Measurements from ENCODE around the gene HLA-DRB5. TPM values are rescaled to one million over a fixed set of nuclear protein-coding genes. Genes with fewer than 3 reads are reported as not detected.
"Not testable (repeated sequence)": the region's sequence is repeated elsewhere in the genome, so short reads cannot be mapped to it uniquely, and the experiment has no call there.

Gene HLA-DRB5
- total RNA-seq, 1 donor from 2014 or later = not detected

- no peak for DNase-seq (ENCODE audit: low read depth)
- TF ChIP-seq CTCF (IDR thresholded peaks at IDR 0.05; ENCODE audit: insufficient read depth, low read length, poor library complexity, severe bottlenecking) = no peak
Measured at GRCh38 chr6:32554116-32554965, 24.3 kb upstream of the HLA-DRB5 start.

GRCh38 chr6:32553037-32553742 lies 23.1 kb upstream of the HLA-DRB5 start:
- no peak overlapping the region for H3K4me3 ChIP-seq (ENCODE audit: low read depth, low read length)
- TF ChIP-seq CTCF (IDR thresholded peaks at IDR 0.05; ENCODE audit: insufficient read depth, low read length, poor library complexity, severe bottlenecking) = no peak
- no peaks in the 10 kb centered on the region for H3K27me3 ChIP-seq (ENCODE audit: control insufficient read depth, insufficient read depth, low read length)
- DNase-seq (ENCODE audit: low read depth) = no peak
- no peaks in the 10 kb centered on the region for H3K36me3 ChIP-seq (ENCODE audit: control insufficient read depth, insufficient read depth, low read length)

More at GRCh38 chr6:32554116-32554965, 24.3 kb upstream of the HLA-DRB5 start:
- Histone ChIP-seq H3K36me3 (ENCODE audit: control insufficient read depth, insufficient read depth, low read length) (no peaks in the 10 kb centered on the region), H3K27me3 (ENCODE audit: control insufficient read depth, insufficient read depth, low read length) (no peaks in the 10 kb centered on the region), H3K4me3 (ENCODE audit: low read depth, low read length) (no peak overlapping the region)

GRCh38 chr6:32551410-32551809 lies 21.3 kb upstream of the HLA-DRB5 start:
- Histone ChIP-seq H3K27me3 (ENCODE audit: control insufficient read depth, insufficient read depth, low read length) (no peaks in the 10 kb centered on the region), H3K36me3 (ENCODE audit: control insufficient read depth, insufficient read depth, low read length) (no peaks in the 10 kb centered on the region), H3K4me3 (ENCODE audit: low read depth, low read length) (no peak overlapping the region)
- no peak for DNase-seq (ENCODE audit: low read depth)
- no peak for TF ChIP-seq CTCF (IDR thresholded peaks at IDR 0.05; ENCODE audit: insufficient read depth, low read length, poor library complexity, severe bottlenecking)

GRCh38 chr6:32539839-32540238 lies 9.8 kb upstream of the HLA-DRB5 start:
- H3K27me3 ChIP-seq (ENCODE audit: control insufficient read depth, insufficient read depth, low read length) = no peaks in the 10 kb centered on the region
- H3K36me3 ChIP-seq (ENCODE audit: control insufficient read depth, insufficient read depth, low read length) = no peaks in the 10 kb centered on the region
- H3K4me3 ChIP-seq (ENCODE audit: low read depth, low read length) = no peak overlapping the region
- no peak for TF ChIP-seq CTCF (IDR thresholded peaks at IDR 0.05; ENCODE audit: insufficient read depth, low read length, poor library complexity, severe bottlenecking)
- no peak for DNase-seq (ENCODE audit: low read depth)

- not testable (repeated sequence) for H3K27me3 ChIP-seq (ENCODE audit: control insufficient read depth, insufficient read depth, low read length); DNase-seq (ENCODE audit: low read depth); H3K4me3 ChIP-seq (ENCODE audit: low read depth, low read length); H3K36me3 ChIP-seq (ENCODE audit: control insufficient read depth, insufficient read depth, low read length)
Measured at GRCh38 chr6:32530431-32530793, 325 bp upstream of the HLA-DRB5 start.

GRCh38 chr6:32522302-32523047 lies 7.6 kb downstream of the HLA-DRB5 start:
- H3K4me3 ChIP-seq (ENCODE audit: low read depth, low read length) = no peak overlapping the region
- H3K36me3 ChIP-seq (ENCODE audit: control insufficient read depth, insufficient read depth, low read length) = no peaks in the 10 kb centered on the region
- no peak for TF ChIP-seq CTCF (IDR thresholded peaks at IDR 0.05; ENCODE audit: insufficient read depth, low read length, poor library complexity, severe bottlenecking)
- no peak for DNase-seq (ENCODE audit: low read depth)
- H3K27me3 ChIP-seq (ENCODE audit: control insufficient read depth, insufficient read depth, low read length) = no peaks in the 10 kb centered on the region

Measured in kidney epithelial cell (primary cell).